Raji (cell line): Measurements from ENCODE around the gene ARHGEF18.

ENCODE experiments used
- POLR2A ChIP-seq: IDR thresholded peaks from 2 replicates; pipeline ENCODE4 v1.6.1; 2011; ENCODE audit warnings: low read depth, low read length, control low read depth; ENCODE audit not compliant: insufficient read depth

Gene ARHGEF18

GRCh38 chr19:7366701-7367420, 18.1 kb downstream of the ARHGEF18 start:
- no peak for TF ChIP-seq POLR2A

GRCh38 chr19:7368456-7368855, 19.7 kb downstream of the ARHGEF18 start:
- TF ChIP-seq POLR2A = no peak

- TF ChIP-seq POLR2A = no peak
Measured at GRCh38 chr19:7370546-7370945, 21.8 kb downstream of the ARHGEF18 start.

DNA sequence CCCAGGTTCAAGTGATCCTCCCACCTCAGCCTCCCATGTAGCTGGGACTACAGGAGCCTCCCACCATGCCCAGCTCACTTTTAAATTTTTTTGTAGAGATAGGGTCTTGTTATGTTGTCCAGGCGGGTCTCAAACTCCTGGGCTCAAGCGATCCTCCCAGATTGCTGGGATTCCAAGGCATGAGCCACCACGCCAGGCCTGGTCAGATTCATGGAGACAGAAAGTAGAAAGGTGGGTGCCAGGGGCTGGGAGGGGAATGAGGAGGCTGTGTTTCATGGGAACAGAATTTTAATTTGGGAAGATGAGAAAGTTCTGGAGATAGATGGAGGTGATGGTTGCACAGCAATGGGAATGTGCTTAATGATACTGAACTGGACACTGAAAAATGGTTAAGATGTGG, 22.3 kb downstream of the ARHGEF18 start:
- no peak for TF ChIP-seq POLR2A

DNA sequence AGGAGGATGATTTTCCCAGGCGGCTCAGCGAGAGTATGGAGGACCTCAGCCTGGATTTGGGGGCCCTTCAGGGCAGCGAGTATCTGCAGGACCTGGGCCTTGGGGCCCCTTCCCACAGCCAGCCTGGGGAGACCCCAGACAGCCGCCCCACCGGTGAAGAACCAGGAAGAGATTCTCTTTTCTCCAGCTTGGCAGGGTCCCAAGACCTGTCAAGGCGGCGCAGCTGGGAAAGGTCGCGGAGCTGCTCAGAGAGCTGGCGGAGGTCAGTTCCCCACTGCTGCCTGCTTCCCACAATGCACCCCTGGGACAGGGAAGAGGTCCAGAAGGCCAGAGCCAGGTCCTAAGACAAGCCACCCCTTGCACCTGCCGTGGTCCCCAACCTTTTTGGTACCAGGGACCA, 24.1 kb downstream of the ARHGEF18 start:
- TF ChIP-seq POLR2A = no peak

GRCh38 chr19:7373862-7374261, 25.1 kb downstream of the ARHGEF18 start:
- no peak for TF ChIP-seq POLR2A

DNA sequence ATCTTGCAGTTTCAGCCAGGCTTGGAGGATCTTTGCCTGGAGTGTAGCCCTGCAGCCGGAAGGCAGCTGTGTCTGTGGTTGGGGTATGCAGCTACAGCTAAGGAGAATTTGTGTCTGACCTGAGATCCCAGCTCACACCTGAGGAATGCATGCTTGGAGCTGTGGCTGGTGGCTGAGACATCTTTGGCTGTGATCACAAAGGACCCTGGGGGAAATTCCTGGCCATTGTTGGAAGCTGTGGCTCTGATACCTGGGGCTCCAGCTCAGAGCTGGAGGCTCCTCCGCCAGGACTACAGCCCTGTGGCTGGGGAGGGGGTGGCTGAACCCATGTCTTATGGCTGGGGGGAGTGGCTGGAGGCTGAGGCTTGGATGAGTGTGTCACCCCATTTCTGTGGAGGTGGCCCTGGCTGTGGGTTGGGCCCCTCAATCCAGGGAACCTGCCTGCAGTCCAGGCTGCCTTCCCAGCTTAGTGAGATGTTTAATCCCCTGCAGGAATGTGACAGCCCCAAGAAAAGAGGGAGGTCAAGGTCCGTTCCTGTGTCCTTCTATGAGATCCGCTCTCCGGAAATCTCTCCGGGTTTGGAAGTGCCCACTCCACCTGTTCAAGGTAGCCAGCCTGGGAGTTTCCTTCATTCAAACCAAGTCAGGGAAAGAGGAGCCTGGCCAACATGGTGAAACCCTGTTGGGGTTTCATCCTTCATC, 27.6 kb downstream of the ARHGEF18 start:
- TF ChIP-seq POLR2A = no peak

GRCh38 chr19:7377196-7377595, 28.5 kb downstream of the ARHGEF18 start:
- TF ChIP-seq POLR2A = no peak

- TF ChIP-seq POLR2A = no peak
Measured at GRCh38 chr19:7381073-7381390, 32.3 kb downstream of the ARHGEF18 start.

DNA sequence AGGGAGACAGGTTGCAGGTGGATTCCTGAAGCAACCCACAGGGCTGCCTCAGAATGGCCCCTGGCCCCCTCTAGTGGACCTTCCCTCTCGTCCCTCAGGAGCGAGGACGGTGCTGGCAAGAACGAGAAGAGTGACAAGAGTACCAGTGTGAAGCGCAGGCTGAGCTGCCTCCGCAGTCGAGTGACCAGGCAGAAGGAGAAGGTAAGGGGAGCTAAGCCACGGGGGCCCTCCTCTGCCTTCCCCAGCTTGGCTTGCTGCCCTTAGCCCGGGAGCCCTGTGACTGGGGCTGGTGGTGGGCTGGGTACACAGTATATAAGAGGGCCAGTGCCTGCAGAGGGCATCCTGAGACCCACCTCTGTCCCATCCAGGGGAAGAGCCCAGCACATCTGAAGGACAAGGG, 34.0 kb downstream of the ARHGEF18 start:
- no peak for TF ChIP-seq POLR2A

DNA sequence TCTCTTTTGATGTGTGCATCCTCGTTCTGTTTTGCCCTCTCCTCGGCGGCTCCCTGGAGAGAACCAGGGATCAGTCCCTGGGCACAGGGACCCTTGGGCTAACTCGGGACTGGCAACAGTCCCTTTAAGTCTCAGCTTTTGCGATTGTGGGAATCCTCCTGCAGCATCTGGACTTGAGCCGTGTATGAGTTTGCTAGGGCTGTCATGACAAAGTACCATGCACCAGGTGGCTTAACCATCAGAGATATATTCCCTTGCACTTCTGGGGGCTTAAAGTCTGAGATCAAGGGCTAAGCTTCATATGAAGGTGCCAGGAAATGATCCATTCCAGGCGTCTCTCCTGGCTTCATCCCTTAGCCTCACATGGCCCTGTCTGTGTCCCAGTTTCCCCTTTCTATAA, 34.5 kb downstream of the ARHGEF18 start:
- TF ChIP-seq POLR2A = no peak

DNA sequence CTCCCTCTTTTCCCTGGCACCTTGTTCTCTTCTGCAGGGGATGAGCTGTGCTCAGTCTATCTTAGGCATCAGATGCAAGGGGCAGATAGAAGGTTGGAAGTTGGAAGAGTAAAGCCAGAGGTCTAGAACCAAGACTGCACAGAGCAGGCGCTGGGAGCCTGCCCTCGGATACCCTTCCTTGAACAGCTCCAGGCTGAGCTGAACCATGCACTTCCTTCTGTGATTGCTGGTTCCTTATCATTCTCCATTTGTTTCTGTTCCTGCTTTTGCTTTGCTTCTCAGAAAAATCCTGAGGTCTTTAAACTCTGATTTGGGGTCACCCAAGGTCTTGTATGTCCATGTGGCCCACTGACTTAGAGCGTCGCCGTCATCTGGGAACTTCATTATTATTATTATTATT, 36.3 kb downstream of the ARHGEF18 start:
- TF ChIP-seq POLR2A = no peak

DNA sequence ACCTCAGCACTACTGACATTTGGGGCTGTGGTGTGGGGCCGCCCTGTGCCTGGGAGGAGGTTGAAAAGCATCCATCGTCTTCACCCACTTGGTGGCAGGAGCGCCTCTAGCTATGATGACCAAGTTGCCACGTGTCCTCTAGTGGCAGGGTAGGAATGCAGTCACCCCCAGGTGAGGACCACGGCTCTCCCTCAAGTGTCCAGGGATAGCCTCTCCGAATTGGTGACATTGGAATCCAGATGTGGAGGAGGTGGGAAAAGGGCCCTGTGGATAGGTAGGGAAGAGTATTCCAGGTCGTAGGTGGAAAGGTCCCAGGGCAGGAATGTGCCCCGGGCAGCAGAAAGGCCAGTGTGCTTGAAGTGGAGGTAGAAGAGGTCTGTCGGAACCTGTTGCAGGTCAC, 37.6 kb downstream of the ARHGEF18 start:
- TF ChIP-seq POLR2A = no peak

DNA sequence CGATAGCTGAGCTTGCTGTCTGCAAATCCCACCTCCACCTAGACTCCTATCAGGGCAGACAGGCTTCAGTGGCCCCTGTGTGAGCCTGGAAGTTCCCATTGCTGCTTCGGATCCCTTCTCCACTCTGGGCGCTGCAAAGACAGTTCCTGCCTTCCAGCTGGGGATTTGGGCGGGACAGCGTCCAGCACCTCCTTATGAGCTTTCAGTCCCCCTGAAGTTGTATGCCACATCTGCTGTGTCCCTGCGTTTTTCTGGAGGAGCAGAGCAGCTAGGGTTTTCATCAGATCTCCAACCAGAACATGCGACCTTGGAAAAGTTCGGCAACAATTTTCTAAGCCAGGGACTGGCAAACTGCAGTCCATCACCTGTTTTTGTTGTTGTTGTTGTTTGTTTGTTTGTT, 38.0 kb downstream of the ARHGEF18 start:
- no peak for TF ChIP-seq POLR2A

- no peak for TF ChIP-seq POLR2A
Measured at GRCh38 chr19:7391218-7391670, 42.5 kb downstream of the ARHGEF18 start.

- TF ChIP-seq POLR2A = no peak
Measured at GRCh38 chr19:7393459-7393858, 44.7 kb downstream of the ARHGEF18 start.
